Upper lobe of right lung (tissue), 1 donor: ENCODE results near the gene CD40. TPM values are rescaled to one million over a fixed set of nuclear protein-coding genes. Genes with fewer than 3 reads are reported as not detected.

Source experiments
- ATAC-seq: fragments of 200-7000 bp; cut with Tn5 transposase; one replicate; pipeline ENCODE4 v1.9.1; 2020; ENCODE audit warnings: mild to moderate bottlenecking, moderate library complexity
- DNase-seq: peaks from one replicate; pipeline ENCODE4 v3.0.0-alpha.2; 2020
- H3K27ac ChIP-seq: fragments of 200-600 bp; one replicate; pipeline ENCODE4 v1.8.0; 2022
- H3K27me3 ChIP-seq: fragments of 200-600 bp; one replicate; pipeline ENCODE4 v1.8.0; 2022; ENCODE audit warnings: mild to moderate bottlenecking
- H3K36me3 ChIP-seq: fragments of 200-600 bp; one replicate; pipeline ENCODE4 v1.8.0; 2022
- H3K4me1 ChIP-seq: fragments of 200-600 bp; one replicate; pipeline ENCODE4 v1.8.0; 2022
- H3K4me3 ChIP-seq: fragments of 200-600 bp; one replicate; pipeline ENCODE4 v1.8.0; 2022; ENCODE audit warnings: mild to moderate bottlenecking
- H3K9me3 ChIP-seq: fragments of 200-600 bp; one replicate; pipeline ENCODE4 v1.8.0; 2022
- intact Hi-C: fragments of 100-400 bp; cut with DNase I; formaldehyde crosslinking; loops from one replicate; pipeline ENCODE4 v1.11.0; 2022
- long read RNA-seq: library from polyadenylated mRNA; unstranded; transcript quantifications from one replicate; pipeline ENCODE4 v2.0.0, GENCODE V29; 2021
- total RNA-seq: library from RNA; stranded (reverse); fragmentation: NEBNext Ultra II Directional; extraction: Animal tissue kit (Norgen Biotek cat#: 25700); gene quantifications from one replicate; pipeline ENCODE4 v1.2.1, GENCODE V29; 2021
- TF ChIP-seq, protein P1 (sequence below): fragments of 200-600 bp; IDR thresholded peaks from one replicate; pipeline ENCODE4 v1.8.0; 2022; ENCODE audit warnings: antibody characterized with exemption
- donor health status: DM: no; HTN: yes; CAD: no; lungs with severe emphysema.

The CD40 gene
- total RNA-seq: 36.8 TPM
- long read RNA-seq, transcript CD40-202 (9 exons, 1,729 nt): major isoform, 60 of 76 reads
- long read RNA-seq, partial matches to known transcripts: 5 of 76 reads
- long read RNA-seq, other reads (novel, unspliced or antisense): 7 of 76 reads

DNA sequence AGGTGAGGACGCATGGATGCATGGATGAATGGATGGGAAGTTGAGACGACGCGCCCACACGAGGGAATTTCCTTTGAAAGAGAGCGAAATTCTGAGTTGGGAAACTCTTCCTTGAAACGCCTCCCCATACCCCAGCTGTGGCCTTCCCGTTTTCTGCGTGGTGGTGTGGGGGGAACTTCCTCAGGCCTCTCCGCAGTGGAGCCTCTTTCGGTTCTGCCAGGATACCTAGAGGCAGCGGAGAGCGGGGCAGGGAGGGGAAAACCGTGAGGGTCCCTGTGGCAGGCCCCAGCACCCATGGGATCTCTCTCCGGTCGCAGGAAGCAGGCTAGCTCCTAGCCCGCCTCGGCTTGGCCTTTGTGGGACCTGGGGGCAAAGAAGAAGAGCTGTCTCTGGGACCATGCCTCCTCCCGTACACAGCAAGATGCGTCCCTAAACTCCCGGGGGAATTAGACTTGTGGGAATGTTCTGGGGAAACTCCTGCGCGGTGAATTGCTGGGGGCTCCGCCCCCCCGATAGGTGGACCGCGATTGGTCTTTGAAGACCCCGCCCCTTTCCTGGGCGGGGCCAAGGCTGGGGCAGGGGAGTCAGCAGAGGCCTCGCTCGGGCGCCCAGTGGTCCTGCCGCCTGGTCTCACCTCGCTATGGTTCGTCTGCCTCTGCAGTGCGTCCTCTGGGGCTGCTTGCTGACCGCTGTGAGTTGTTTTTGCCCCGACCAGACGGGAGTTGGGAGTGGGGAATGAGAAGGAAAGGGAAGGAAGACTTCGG lies at the start of gene CD40:
CD40 (plus strand) TSS at position 611 of the 764 bp plus-strand sequence; CDS start at position 641, 30 bp downstream.
- ATAC-seq: peak; percentile 96
- no peaks in the 10 kb centered on the region for H3K27me3 ChIP-seq
- TF ChIP-seq, protein P1, sequence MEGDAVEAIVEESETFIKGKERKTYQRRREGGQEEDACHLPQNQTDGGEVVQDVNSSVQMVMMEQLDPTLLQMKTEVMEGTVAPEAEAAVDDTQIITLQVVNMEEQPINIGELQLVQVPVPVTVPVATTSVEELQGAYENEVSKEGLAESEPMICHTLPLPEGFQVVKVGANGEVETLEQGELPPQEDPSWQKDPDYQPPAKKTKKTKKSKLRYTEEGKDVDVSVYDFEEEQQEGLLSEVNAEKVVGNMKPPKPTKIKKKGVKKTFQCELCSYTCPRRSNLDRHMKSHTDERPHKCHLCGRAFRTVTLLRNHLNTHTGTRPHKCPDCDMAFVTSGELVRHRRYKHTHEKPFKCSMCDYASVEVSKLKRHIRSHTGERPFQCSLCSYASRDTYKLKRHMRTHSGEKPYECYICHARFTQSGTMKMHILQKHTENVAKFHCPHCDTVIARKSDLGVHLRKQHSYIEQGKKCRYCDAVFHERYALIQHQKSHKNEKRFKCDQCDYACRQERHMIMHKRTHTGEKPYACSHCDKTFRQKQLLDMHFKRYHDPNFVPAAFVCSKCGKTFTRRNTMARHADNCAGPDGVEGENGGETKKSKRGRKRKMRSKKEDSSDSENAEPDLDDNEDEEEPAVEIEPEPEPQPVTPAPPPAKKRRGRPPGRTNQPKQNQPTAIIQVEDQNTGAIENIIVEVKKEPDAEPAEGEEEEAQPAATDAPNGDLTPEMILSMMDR: no peak

DNA sequence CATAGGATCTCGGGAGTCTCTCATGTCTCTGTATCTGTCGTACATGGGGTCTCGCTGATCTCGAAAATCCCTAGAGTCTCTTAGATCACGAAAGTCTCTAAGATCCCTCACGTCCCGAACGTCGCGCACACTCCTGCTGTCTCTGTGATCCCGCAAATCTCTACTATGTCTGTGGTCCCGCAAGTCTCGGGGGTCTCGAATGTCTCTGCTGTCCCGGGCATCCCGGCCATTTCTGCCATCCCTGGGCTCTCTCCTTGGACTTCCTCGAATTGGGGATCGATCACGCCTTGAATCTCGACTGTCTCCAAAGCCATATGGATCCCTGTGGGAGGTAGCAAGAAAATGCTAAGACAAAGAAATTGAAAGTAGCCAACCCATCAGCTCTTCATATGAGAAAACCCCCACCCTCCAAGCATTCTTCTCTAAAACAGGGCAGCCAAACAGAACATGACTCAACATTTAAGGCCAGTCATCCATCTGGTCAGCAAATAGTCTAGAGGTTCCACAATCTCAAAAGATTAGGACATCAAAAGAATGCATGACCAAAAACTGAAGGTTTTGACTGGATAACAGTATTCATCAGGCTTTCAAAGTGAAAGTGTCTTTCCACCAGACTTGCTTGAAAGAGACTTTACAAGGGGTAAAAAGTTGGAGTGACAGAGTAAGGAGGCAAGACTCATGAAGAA lies 47.8 kb upstream of the CD40 start:
- Histone ChIP-seq H3K27me3 (no peaks in the 10 kb centered on the region), H3K4me1 (no peaks in the 10 kb centered on the region), H3K9me3 (no peaks in the 10 kb centered on the region), H3K27ac (no peak overlapping the region), H3K36me3 (peaks cover 73% of the 10 kb centered on the region), H3K4me3 (no peak overlapping the region)
- no peak for ATAC-seq
- intact Hi-C loops: no loop called here
- no peak for DNase-seq
- TF ChIP-seq, protein P1: no peak

More for the DNA sequence above, at the start of gene CD40:
- Histone ChIP-seq H3K36me3 (peaks cover 9% of the 10 kb centered on the region), H3K9me3 (no peaks in the 10 kb centered on the region), H3K4me1 (peaks cover 25% of the 10 kb centered on the region), H3K4me3 (peak within 1 kb of the TSS; percentile 67), H3K27ac (peak within 1 kb of the TSS; percentile 91)
- DNase-seq: peak; percentile 95
- intact Hi-C loops: no loop called here

DNA sequence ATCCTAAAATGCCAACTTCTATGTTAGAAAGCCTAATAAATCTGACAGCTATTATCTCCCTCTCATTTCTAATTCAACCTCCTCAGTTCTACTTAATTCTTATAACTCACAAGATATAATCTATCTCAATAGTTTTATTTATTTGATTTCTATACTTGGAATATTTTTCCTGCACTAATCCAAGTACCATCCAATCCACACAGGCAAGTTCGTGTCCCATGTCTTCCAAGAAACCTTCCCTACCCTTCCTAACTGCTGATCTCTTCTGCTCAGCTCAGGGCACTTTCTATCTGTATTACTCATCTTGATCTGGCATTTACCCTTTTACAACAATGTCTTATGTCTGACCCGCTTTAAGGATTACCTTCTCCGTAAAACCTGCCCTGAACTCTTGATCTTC lies 46.5 kb upstream of the CD40 start:
- ATAC-seq (no peak), DNase-seq (no peak)
- Histone ChIP-seq H3K27me3 (no peaks in the 10 kb centered on the region), H3K4me3 (no peak overlapping the region), H3K4me1 (no peaks in the 10 kb centered on the region), H3K9me3 (no peaks in the 10 kb centered on the region), H3K36me3 (peaks cover 72% of the 10 kb centered on the region), H3K27ac (no peak overlapping the region)
- TF ChIP-seq, protein P1: no peak
- intact Hi-C loops: no loop called here

DNA sequence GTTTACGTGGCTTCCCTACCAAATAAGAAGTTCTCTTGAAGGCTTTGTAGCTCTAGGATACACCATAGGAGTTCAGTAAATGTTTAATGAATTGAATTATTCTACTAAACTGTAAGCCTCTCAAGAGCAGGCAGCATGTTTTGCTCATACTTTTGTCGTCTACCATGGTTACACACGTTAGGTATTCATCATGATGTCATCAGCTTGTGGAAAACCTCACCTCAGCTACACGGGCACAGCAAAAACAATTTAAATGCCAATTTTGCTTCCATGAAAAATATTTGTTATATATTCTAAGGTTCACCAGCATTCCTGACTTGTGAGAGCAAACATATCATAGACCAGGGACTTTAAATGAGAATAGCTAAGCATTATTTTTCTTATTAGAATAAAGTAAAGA lies 45.1 kb upstream of the CD40 start:
- no peak for ATAC-seq
- intact Hi-C loops: no loop called here
- Histone ChIP-seq H3K9me3 (no peaks in the 10 kb centered on the region), H3K36me3 (peaks cover 72% of the 10 kb centered on the region), H3K4me3 (no peak overlapping the region), H3K27me3 (no peaks in the 10 kb centered on the region), H3K4me1 (no peaks in the 10 kb centered on the region), H3K27ac (no peak overlapping the region)
- DNase-seq: no peak
- TF ChIP-seq, protein P1: no peak

DNA sequence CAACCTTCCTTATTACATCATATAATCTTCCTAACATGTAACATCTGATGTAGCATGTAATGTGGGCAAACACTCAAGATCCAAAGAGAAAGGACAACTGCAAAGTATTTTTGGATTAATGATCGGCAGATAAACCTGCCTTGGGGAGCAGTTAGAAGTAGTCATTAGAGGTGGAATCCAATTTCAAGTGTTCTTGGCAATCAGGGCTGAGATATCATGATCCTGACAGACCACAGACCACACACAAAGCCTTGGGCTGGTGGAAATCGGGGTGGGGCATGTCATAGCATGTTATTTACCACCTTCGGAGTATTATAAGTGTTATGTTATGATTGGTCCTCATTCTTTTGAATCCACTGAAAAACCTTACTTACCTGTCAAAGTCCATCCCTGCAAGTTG lies 44.7 kb upstream of the CD40 start:
- DNase-seq: no peak

More for the DNA sequence above, 44.7 kb upstream of the CD40 start:
- intact Hi-C loops: no loop called here
- Histone ChIP-seq H3K4me1 (no peaks in the 10 kb centered on the region), H3K36me3 (peaks cover 72% of the 10 kb centered on the region), H3K4me3 (no peak overlapping the region), H3K27ac (no peak overlapping the region), H3K27me3 (no peaks in the 10 kb centered on the region), H3K9me3 (no peaks in the 10 kb centered on the region)
- TF ChIP-seq, protein P1: no peak
- ATAC-seq: no peak
